ENCODE data around the gene IL10RA. TPM values are rescaled to one million over a fixed set of nuclear protein-coding genes. Genes with fewer than 3 reads are reported as not detected.

The IL10RA gene
- total RNA-seq (ENCODE audit: low replicate concordance) = not detected in 2 replicates

- H3K4me3 ChIP-seq (ENCODE audit: low read depth, low read length) = peak within 1 kb of the TSS; percentile 49
- peak; percentile 10 for DNase-seq (ENCODE audit: low read depth)
- no peak for TF ChIP-seq CTCF (IDR thresholded peaks at IDR 0.05; ENCODE audit: insufficient read depth, low read length)
Measured at GRCh38 chr11:117985953-117986887, at the start of gene IL10RA. Gene IL10RA, plus strand, starts transcription at chr11:117986394. Its CDS starts 74 bp downstream, at chr11:117986468.

- no peak for TF ChIP-seq CTCF (IDR thresholded peaks at IDR 0.05; ENCODE audit: insufficient read depth, low read length)
- H3K4me3 ChIP-seq (ENCODE audit: low read depth, low read length) = no peak overlapping the region
- no peak for DNase-seq (ENCODE audit: low read depth)
Measured at GRCh38 chr11:117936973-117937372, 49.2 kb upstream of the IL10RA start.

DNA sequence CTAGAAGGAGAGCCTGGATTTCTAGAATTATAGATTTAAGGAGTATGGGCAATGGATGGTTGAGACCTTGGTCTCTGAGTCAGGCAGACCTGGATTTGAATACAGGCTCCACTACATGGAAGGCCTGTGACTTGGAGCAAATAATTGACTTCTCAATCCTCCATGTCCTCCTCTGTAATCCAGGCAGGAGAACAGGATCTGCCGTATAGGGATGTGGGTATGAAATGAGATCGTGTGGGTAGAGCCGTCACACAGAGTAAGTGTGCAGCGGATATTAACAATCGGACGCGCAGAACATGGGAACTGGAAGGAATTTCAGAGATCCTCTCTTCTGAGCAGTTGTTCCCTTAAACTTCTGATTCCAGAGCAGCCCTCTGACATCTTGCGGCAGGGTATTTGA is 45.5 kb upstream of the IL10RA start:
- DNase-seq (ENCODE audit: low read depth) = no peak
- no peak for TF ChIP-seq CTCF (IDR thresholded peaks at IDR 0.05; ENCODE audit: insufficient read depth, low read length)
- H3K4me3 ChIP-seq (ENCODE audit: low read depth, low read length) = no peak overlapping the region

DNA sequence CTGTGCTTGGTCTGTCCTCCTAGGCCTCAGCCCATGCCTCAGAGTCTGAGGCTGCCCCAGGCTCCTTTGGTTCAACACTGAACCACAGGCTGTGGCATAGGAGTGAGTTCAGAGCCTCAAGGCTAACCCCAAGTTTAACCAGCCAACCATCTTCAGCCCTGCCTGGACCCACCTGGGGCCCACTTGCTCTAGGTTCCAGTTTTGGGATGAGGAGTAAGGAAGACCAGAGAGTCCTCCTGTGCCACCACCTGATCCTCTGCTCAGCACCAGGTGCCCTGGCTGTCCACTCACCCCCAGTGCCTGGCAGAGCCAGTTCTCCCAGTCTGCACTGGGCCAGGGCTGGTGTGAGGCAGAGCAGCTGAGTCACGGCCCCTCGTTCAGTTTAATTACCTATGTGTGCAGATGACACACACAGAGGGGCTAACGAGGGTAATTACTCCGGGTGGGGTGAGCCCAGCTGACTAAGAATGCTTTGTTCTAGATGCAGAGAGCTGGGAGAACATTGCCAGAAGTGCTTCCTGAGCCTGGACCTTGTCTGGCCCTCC is 45.0 kb upstream of the IL10RA start:
- DNase-seq (ENCODE audit: low read depth) = no peak
- TF ChIP-seq CTCF (IDR thresholded peaks at IDR 0.05; ENCODE audit: insufficient read depth, low read length) = no peak
- no peak overlapping the region for H3K4me3 ChIP-seq (ENCODE audit: low read depth, low read length)

- no peak for DNase-seq (ENCODE audit: low read depth)
- H3K4me3 ChIP-seq (ENCODE audit: low read depth, low read length) = no peak overlapping the region
- no peak for TF ChIP-seq CTCF (IDR thresholded peaks at IDR 0.05; ENCODE audit: insufficient read depth, low read length)
Measured at GRCh38 chr11:117941976-117942654, 44.1 kb upstream of the IL10RA start.

DNA sequence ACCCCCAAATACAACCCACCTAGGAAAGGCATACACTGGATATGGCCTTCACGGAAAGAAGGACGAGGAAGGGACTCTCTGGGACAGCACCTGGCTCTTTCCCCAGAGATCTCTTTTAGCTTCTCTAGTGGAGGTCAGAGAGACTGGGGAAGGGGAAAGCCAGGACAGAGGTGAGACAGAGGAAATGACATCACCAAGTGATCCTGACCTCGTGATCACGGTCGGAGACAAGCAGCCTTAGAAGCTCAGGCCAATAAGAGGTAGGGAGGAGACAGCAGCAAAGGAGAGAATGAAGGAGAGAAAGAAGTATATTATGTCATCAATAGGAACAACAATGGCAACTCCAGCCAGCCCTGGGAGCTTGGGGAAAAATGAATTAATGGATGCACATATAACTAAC is 41.6 kb upstream of the IL10RA start:
- H3K4me3 ChIP-seq (ENCODE audit: low read depth, low read length) = no peak overlapping the region
- DNase-seq (ENCODE audit: low read depth) = no peak

More for the DNA sequence above, 41.6 kb upstream of the IL10RA start:
- no peak for TF ChIP-seq CTCF (IDR thresholded peaks at IDR 0.05; ENCODE audit: insufficient read depth, low read length)

Data from fibroblast of the aortic adventitia (primary cell).